Naive thymus-derived CD8-positive, alpha-beta T cell (primary cell): ENCODE measurements around the gene ATL2. TPM values are rescaled to one million over a fixed set of nuclear protein-coding genes. Genes with fewer than 3 reads are reported as not detected.

ENCODE experiments used
- ATAC-seq, 2 donors: fragments of 150-1000 bp; cut with Tn5 transposase in 1 of 2; sonication (Bioruptor Pico), chemical (Tn5 transposase) in 1 of 2; 1 replicate in 1 of 2; 2 replicates in 1 of 2; pipeline ENCODE4 v1.10.0; 2021; ENCODE audit warnings: mild to moderate bottlenecking in 2 of 2, moderate library complexity in 2 of 2
- POLR2A ChIA-PET: fragments of 350-600 bp; sonication (Branson Sonifier 250); formaldehyde crosslinking; loops from one replicate; lab custom pipeline; 2021; ENCODE audit warnings: antibody characterized with exemption; lab: Charles Lee
- DNase-seq, 10 donors: peaks; one replicate each; pipeline versions ENCODE4 v3.0.0 to v3.0.0-alpha.2; 2020 to 2022
- H3K27ac Mint-ChIP-seq, 10 donors: one replicate each; pipeline ENCODE4 v1.8.0; 2020 to 2022; ENCODE audit warnings: mild to moderate bottlenecking in 10 of 10, mixed read lengths in 10 of 10, moderate library complexity in 4 of 10, inconsistent platforms in 1 of 10
- H3K27me3 Mint-ChIP-seq, 5 donors: one replicate each; pipeline ENCODE4 v1.8.0; 2021 to 2022; ENCODE audit warnings: mixed read lengths in 5 of 5
- H3K36me3 Mint-ChIP-seq, 3 donors: one replicate each; pipeline ENCODE4 v1.8.0; 2020 to 2022; ENCODE audit warnings: mixed read lengths in 3 of 3, mild to moderate bottlenecking in 2 of 3, inconsistent platforms in 1 of 3
- H3K4me1 Mint-ChIP-seq, 4 donors: one replicate each; pipeline ENCODE4 v1.8.0; 2021 to 2022; ENCODE audit warnings: mixed read lengths in 4 of 4
- H3K4me3 Mint-ChIP-seq, 10 donors: one replicate each; pipeline ENCODE4 v1.8.0; 2020 to 2022; ENCODE audit warnings: mild to moderate bottlenecking in 10 of 10, mixed read lengths in 10 of 10, moderate library complexity in 6 of 10, inconsistent platforms in 1 of 10
- H3K9me3 Mint-ChIP-seq, 9 donors: one replicate each; pipeline ENCODE4 v1.8.0; 2020 to 2022; ENCODE audit warnings: mixed read lengths in 9 of 9, mild to moderate bottlenecking in 3 of 9, inconsistent platforms in 1 of 9, moderate library complexity in 1 of 9
- polyA plus RNA-seq, 3 donors: library from polyadenylated mRNA; unstranded; fragments of 300-500 nt; fragmentation: Illumina TruSeq; gene quantifications; one replicate each; pipeline ENCODE4 v1.2.3, GENCODE V29; 2021
- total RNA-seq, 8 experiments: library from RNA in 2 of 8; stranded (reverse) in 2 of 8; gene quantifications; one replicate each; pipeline ENCODE4 v1.2.3 and lab custom pipeline; 2021 to 2026

Gene ATL2
- total and polyA plus RNA-seq, 5 experiments from 2014 or later: 10.6 to 71.8 (median 24.2) TPM

DNA sequence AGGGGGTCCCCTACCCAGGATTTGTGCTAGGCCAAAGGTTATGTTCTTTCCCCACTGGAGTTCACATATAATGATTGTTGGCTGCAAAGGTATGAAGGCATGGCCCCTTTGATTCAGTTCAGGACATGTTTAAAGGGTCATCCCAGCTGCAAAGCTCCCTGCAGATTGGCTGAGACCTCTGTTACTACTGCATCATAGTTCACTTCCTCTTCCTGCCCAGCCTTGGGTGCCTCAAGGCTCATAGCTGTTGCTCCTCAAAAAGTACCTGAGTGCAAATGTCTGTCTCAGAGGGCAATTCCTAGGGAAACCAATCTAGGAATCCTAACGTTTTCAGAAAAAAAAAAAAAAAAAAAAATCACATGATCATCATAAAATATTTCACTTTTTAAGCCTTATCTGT is 125.1 kb downstream of the ATL2 start:
- H3K9me3 Mint-ChIP-seq: no peaks in the 10 kb centered on the region
- DNase-seq (no peak), ATAC-seq (no peak)
- H3K36me3 Mint-ChIP-seq: no peaks in the 10 kb centered on the region
- peaks cover 0 to 6% (median 0%) of the 10 kb centered on the region in 5 donors for H3K27me3 Mint-ChIP-seq
- POLR2A ChIA-PET: interaction anchor here (0.5 kb wide), 1 partner anchor 27 kb away, joined by 5 read pairs; no protein-coding TSS in a partner anchor
- no peaks in the 10 kb centered on the region for H3K4me1 Mint-ChIP-seq
- H3K27ac Mint-ChIP-seq: peak overlapping the region in 1 of 10 donors; percentile 56
- no peak overlapping the region for H3K4me3 Mint-ChIP-seq

DNA sequence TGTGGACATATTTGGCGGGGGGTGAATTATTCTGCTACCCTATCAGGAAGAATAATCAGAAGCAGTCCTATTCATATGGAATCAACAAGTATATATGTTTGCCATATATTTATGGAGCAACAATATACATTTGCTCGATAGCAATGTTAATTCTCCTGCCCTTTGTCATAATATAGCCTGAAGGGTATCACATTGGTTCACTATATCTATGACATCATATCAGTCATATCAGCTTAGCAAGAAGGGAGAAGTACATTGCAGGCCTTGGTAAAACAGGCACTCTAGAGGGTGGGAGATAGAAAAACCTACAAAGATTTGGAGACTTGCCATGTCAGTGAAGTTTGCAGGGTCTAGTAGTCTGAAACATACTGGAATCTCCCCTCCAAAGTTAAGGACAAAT is 128.4 kb downstream of the ATL2 start:
- Mint-ChIP-seq H3K4me3 (no peak overlapping the region), H3K27me3 (peaks cover 0 to 1% (median 0%) of the 10 kb centered on the region in 5 donors), H3K9me3 (no peaks in the 10 kb centered on the region), H3K36me3 (no peaks in the 10 kb centered on the region), H3K4me1 (no peaks in the 10 kb centered on the region), H3K27ac (no peak overlapping the region)
- POLR2A ChIA-PET: no interaction called here
- DNase-seq (no peak), ATAC-seq (no peak)

DNA sequence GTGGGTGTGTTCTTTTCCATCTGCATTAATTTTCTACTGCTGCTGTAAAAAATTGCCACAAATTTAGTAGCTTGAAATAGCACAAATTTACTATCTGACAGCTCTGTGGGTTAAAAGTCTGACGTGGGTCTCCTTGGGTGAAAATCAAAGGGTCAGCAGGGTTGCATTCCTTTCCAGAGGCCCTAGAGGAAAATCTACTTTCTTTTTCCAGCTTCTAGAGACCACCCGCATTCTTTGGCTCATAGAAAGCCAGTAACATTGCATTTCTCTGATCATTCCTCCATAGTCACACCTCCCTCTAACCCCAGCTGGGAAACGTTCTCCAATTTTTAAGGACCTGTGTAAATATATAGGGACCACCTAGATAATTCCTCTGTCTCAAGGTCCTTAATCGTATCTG is 128.8 kb downstream of the ATL2 start:
- H3K9me3 Mint-ChIP-seq: no peaks in the 10 kb centered on the region
- no peaks in the 10 kb centered on the region for H3K36me3 Mint-ChIP-seq
- no peak overlapping the region for H3K4me3 Mint-ChIP-seq
- H3K27ac Mint-ChIP-seq: no peak overlapping the region
- no peaks in the 10 kb centered on the region for H3K4me1 Mint-ChIP-seq
- POLR2A ChIA-PET: no interaction called here
- DNase-seq (no peak), ATAC-seq (no peak)
- H3K27me3 Mint-ChIP-seq: peaks cover 0 to 1% (median 0%) of the 10 kb centered on the region in 5 donors

DNA sequence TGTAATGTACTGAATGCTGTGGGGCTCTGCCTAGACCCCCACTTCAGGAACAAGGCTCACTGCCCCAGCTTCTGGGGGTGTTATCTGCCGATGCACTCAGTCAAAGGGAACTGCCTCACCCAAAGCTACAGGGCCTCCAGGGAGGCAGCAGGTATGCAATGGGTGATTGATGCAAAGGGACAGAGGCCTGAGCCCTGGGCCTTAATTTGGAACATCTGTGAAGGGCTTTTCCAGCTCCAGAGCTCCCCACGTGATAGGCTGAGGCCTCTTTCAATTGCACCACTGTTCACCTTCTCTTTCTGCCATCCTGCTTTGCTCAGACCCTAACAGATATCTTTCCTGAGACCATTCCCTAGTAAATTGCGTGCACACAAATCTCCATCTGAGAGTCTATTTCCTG is 131.0 kb downstream of the ATL2 start:
- Mint-ChIP-seq H3K4me1 (no peaks in the 10 kb centered on the region), H3K36me3 (no peaks in the 10 kb centered on the region), H3K27me3 (no peaks in the 10 kb centered on the region), H3K27ac (no peak overlapping the region), H3K9me3 (no peaks in the 10 kb centered on the region), H3K4me3 (no peak overlapping the region)
- ATAC-seq (no peak), DNase-seq (no peak)
- POLR2A ChIA-PET: no interaction called here

GRCh38 chr2:38245114-38245641 is 131.9 kb downstream of the ATL2 start:
- POLR2A ChIA-PET: no interaction called here
- Mint-ChIP-seq H3K27ac (no peak overlapping the region), H3K4me3 (no peak overlapping the region), H3K9me3 (no peaks in the 10 kb centered on the region), H3K36me3 (no peaks in the 10 kb centered on the region), H3K4me1 (no peaks in the 10 kb centered on the region), H3K27me3 (no peaks in the 10 kb centered on the region)
- DNase-seq (no peak), ATAC-seq (no peak)

DNA sequence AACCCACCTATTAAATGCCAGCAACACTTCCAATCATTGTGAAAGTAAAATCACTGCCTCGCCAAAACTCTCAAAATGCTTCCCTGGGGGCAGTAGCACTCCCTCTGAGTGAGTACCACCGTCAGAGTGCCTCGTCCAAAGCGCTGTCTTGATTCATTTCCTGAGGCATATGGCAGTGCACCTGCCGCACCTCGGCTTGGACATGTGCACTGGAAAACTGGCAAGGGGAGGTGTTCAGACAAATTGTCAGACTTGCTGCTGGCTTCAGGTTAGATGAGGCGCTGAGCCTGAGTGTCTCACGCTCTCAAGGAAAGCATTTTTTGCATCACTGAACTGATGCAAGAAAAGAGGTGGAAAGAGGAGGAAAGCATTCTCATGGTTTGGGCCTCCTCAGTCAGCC is 132.8 kb downstream of the ATL2 start:
- no peak for ATAC-seq
- Mint-ChIP-seq H3K4me1 (no peaks in the 10 kb centered on the region), H3K27me3 (no peaks in the 10 kb centered on the region), H3K4me3 (no peak overlapping the region), H3K9me3 (no peaks in the 10 kb centered on the region), H3K36me3 (no peaks in the 10 kb centered on the region), H3K27ac (no peak overlapping the region)
- POLR2A ChIA-PET: no interaction called here
- no peak for DNase-seq

Other genes with a start within 250 kb of the ATL2 start
- gene HNRNPLL, start 225.7 kb upstream of the ATL2 start, total RNA-seq: 10 to 100 TPM; 16.3 to 20.2 TPM
- 10 to 100 TPM in 2 of 3 donors, 1 to 10 TPM in 1; 8.0 to 13.1 (median 11.5) TPM for gene HNRNPLL, start 225.7 kb upstream of the ATL2 start, polyA plus RNA-seq